Psoas muscle (tissue), 8 donors: ENCODE data around the gene LLGL1. TPM values are rescaled to one million over a fixed set of nuclear protein-coding genes. Genes with fewer than 3 reads are reported as not detected.
A peak's percentile ranks its signal among the peaks of the same experiment; 100 is the strongest.

Source experiments
- ATAC-seq, 4 donors: fragments of 200-7000 bp; cut with Tn5 transposase; one replicate each; pipeline ENCODE4 v1.9.1; 2020; ENCODE audit warnings: moderate library complexity in 3 of 4, mild to moderate bottlenecking in 2 of 4
- DNase-seq, 2 donors: peaks; one replicate each; pipeline ENCODE4 v3.0.0-alpha.2; 2020
- H3K27ac ChIP-seq: fragments of 200-600 bp; one replicate; pipeline ENCODE4 v1.8.0; 2022
- H3K27me3 ChIP-seq, 3 donors: fragments of 200-600 bp in 1 of 3; one replicate each; pipeline versions ENCODE4 v1.6.1 to v1.8.0; 2013 to 2022; ENCODE audit warnings: low read length in 2 of 3, mild to moderate bottlenecking in 2 of 3, moderate library complexity in 1 of 3; ENCODE audit not compliant: insufficient read depth in 3 of 3
- H3K36me3 ChIP-seq, 2 donors: fragments of 200-600 bp in 1 of 2; one replicate each; pipeline versions ENCODE4 v1.6.1 to v1.8.0; 2013 to 2022; ENCODE audit warnings: low read depth in 1 of 2, mild to moderate bottlenecking in 1 of 2, moderate library complexity in 1 of 2; ENCODE audit not compliant: insufficient read depth in 1 of 2
- H3K4me1 ChIP-seq: fragments of 200-600 bp; one replicate; pipeline ENCODE4 v1.8.0; 2022
- H3K4me3 ChIP-seq: fragments of 200-600 bp; one replicate; pipeline ENCODE4 v1.8.0; 2022; ENCODE audit warnings: mild to moderate bottlenecking
- H3K9me3 ChIP-seq: fragments of 200-600 bp; one replicate; pipeline ENCODE4 v1.8.0; 2022
- CTCF ChIP-seq: fragments of 200-600 bp; IDR thresholded peaks from one replicate; pipeline ENCODE4 v1.8.0; 2022; ENCODE audit warnings: antibody characterized with exemption
- WGBS, 3 donors: extraction: QIAGEN DNeasy Blood & Tissue Kit; methylation state at CpG; one replicate each; pipeline versions ENCODE4 v1.1.6 to v1.1.7; 2013; 5-methylcytosine and 5-hydroxymethylcytosine counted together
- intact Hi-C, 2 donors: fragments of 100-400 bp; cut with DNase I; formaldehyde crosslinking; loops; one replicate each; pipeline versions ENCODE4 v1.11.0 to v1.14.2; 2022
- polyA plus RNA-seq, 3 donors: library from polyadenylated mRNA; stranded (reverse); fragments of 200-250 nt; gene quantifications; one replicate each; pipeline ENCODE4 v1.2.3, GENCODE V29; 2013
- total RNA-seq, 4 donors: library from RNA; stranded (reverse); fragmentation: NEBNext Ultra II Directional in 2 of 4; extraction: Animal tissue kit (Norgen Biotek cat#: 25700) in 2 of 4; gene quantifications; one replicate each; pipeline versions ENCODE4 v1.2.1 to v1.2.4, GENCODE V29; 2021 to 2023
- donor health status: healthy with polysubstance abuse.
- donor health status: DM: no; HTN: no; CAD: no; lungs with moderate emphysema.
- donor health status: Bipolar disorder and iron deficiency.
- donor health status: healthy.
- donor health status: DM: yes; HTN: yes; CAD: no.
- donor health status: DM: no; HTN: no; CAD: no.
- donor health status: DM: no; HTN: no; CAD: no.
- donor health status: DM: yes; HTN: yes; CAD: no.

The LLGL1 gene
- total and polyA plus RNA-seq, 7 donors, result 5.1 to 9.5 (median 8.2) TPM

DNA sequence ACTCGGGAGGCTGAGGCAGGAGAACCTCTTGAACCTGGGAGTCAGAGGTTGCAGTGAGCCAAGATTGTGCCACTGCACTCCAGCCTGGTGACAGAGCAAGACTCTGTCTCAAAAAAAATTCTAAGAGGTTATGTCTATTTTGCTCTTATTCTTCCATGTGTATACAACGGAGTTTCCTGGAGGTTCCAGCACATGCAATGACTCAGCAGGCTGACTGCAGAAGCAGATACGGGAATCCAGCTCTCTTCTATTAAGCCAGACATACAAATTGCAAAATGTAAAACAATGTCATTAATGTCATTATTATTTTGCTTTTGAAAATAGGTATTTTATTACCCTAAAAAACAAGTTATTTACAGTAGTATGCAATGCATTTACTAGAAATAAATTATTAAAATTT is 53.4 kb downstream of the LLGL1 start:
- intact Hi-C loops, result no loop called here
- H3K9me3 ChIP-seq, result no peaks in the 10 kb centered on the region
- no peak for DNase-seq
- peaks cover 5 to 93% of the 10 kb centered on the region in 2 donors for H3K36me3 ChIP-seq
- H3K4me1 ChIP-seq, result no peaks in the 10 kb centered on the region
- WGBS, 3 donors, result 80 to 89% (median 86%) methylated on average over 3 of the region's 3 CpGs
- no peak for ATAC-seq
- TF ChIP-seq CTCF, result no peak
- no peaks in the 10 kb centered on the region for H3K27me3 ChIP-seq
- H3K27ac ChIP-seq, result no peak overlapping the region
- no peak overlapping the region for H3K4me3 ChIP-seq

DNA sequence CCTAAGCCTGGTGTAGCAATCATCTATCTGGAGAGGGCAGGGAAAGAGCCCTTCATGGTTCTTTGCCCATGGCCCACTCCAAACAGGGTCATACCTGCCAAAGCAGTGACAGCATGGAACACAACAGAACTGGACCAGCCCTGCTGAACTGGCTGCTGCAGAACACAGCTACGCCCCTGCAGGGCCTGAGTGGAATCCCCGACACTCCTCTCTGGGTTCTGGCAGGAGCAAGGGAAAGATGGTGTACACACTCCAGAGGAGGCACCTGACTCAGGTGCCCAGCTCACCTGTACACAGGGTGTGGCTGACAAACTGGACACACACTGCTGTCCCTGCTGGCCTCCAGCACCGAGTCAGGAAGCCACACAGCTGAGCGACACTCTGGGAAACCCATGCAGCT is 54.8 kb downstream of the LLGL1 start:
- Histone ChIP-seq H3K36me3 (peaks cover 5 to 95% of the 10 kb centered on the region in 2 donors), H3K27ac (no peak overlapping the region), H3K9me3 (no peaks in the 10 kb centered on the region), H3K4me3 (no peak overlapping the region), H3K27me3 (no peaks in the 10 kb centered on the region), H3K4me1 (no peaks in the 10 kb centered on the region)
- DNase-seq (no peak), ATAC-seq (no peak)
- WGBS, 3 donors, result 94 to 95% (median 94%) methylated on average over 4 of the region's 4 CpGs
- intact Hi-C loops, result no loop called here
- TF ChIP-seq CTCF, result no peak

DNA sequence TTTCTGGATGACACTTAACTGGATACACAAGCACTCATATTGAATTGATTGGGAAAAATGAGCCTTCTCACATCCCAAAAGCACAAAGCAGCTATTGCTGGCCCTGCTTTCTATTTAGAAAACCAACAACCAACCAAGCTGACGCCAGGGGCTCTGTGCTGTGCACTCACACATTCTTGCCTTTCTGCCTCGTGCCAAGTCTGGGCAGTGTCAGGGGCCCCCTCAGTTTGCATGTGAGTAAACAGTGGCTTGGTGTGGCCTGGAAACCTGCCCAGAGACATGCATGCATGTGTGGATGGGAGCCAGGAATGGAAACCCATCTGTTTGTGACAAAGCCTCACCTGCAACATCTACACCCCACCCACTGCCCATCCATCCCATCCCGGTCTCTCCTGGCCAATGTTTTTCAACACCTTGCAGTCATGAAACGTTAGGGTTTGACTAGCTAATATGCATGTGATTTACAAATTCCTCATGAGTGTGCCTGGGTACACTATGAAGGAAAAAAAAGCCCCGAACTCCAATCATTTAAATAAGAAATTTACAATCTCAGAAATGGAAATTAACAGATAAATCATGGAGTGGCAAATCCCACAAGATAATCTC is 55.4 kb downstream of the LLGL1 start:
- H3K27me3 ChIP-seq, result no peaks in the 10 kb centered on the region
- ATAC-seq (no peak), DNase-seq (peak in 1 of 2 donors; percentile 19)
- no peaks in the 10 kb centered on the region for H3K4me1 ChIP-seq
- no peak overlapping the region for H3K27ac ChIP-seq
- no peak overlapping the region for H3K4me3 ChIP-seq
- intact Hi-C loops, result no loop called here
- WGBS, 3 donors, result 63 to 78% (median 72%) methylated on average over 5 of the region's 5 CpGs
- no peaks in the 10 kb centered on the region for H3K9me3 ChIP-seq
- no peak for TF ChIP-seq CTCF
- peaks cover 5 to 99% of the 10 kb centered on the region in 2 donors for H3K36me3 ChIP-seq

- no peaks in the 10 kb centered on the region for H3K4me1 ChIP-seq
- intact Hi-C loops, result no loop called here
- no peaks in the 10 kb centered on the region for H3K9me3 ChIP-seq
- ATAC-seq, result no peak
- no peaks in the 10 kb centered on the region for H3K27me3 ChIP-seq
- H3K36me3 ChIP-seq, result peaks cover 5 to 99% of the 10 kb centered on the region in 2 donors
- no peak for DNase-seq
- no peak for TF ChIP-seq CTCF
- WGBS, 3 donors, result 85 to 95% (median 89%) methylated on average over 6 of the region's 6 CpGs
- H3K4me3 ChIP-seq, result no peak overlapping the region
- H3K27ac ChIP-seq, result no peak overlapping the region
These were observed 56.4 kb downstream of the LLGL1 start for GRCh38 chr17:18281788-18282187.

DNA sequence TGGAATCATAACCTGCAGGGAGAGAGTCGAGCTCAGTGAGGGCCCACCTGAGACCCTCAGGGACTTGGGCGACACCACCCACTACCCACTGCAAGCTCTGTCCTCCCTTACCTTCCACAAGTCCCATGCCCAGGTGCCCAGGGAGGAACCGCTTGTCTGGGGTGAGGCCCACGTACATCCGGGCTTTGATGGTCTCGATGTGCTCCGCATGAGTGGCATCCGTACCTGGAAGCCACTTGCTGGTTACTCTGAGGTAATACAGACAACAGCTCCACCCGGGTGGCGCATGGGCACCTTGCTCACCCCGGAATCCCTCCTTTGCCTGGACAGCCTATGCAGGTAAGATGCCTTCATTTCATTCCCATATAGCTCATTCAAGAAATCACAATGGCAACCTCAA is 59.9 kb downstream of the LLGL1 start:
- Histone ChIP-seq H3K4me1 (no peaks in the 10 kb centered on the region), H3K9me3 (no peaks in the 10 kb centered on the region), H3K27me3 (no peaks in the 10 kb centered on the region), H3K4me3 (no peak overlapping the region), H3K27ac (no peak overlapping the region), H3K36me3 (peaks cover 3 to 99% of the 10 kb centered on the region in 2 donors)
- TF ChIP-seq CTCF, result no peak
- DNase-seq (no peak), ATAC-seq (no peak)
- intact Hi-C loops, result loop anchor here in 1 of 2 donors (5.0 kb wide), 1 partner anchor 57 kb away; no protein-coding TSS in a partner anchor
- 93 to 98% (median 96%) methylated on average over 11 of the region's 11 CpGs for WGBS, 3 donors
